Mesenteric fat pad (tissue), 1 donor: ENCODE data around the gene LGR5. TPM values are rescaled to one million over a fixed set of nuclear protein-coding genes. Genes with fewer than 3 reads are reported as not detected.
"Not testable (repeated sequence)": the region's sequence is repeated elsewhere in the genome, so short reads cannot be mapped to it uniquely, and the experiment has no call there.

Source experiments
- DNase-seq: peaks from one replicate; pipeline ENCODE4 v3.0.0-alpha.2; 2020; ENCODE audit warnings: low spot score
- total RNA-seq: library from RNA; stranded (reverse); fragmentation: NEBNext Ultra II Directional; extraction: Animal tissue kit (Norgen Biotek cat#: 25700); gene quantifications from one replicate; pipeline ENCODE4 v1.2.1, GENCODE V29; 2021
- donor health status: DM: yes; HTN: yes; CAD: no.

The LGR5 gene
- total RNA-seq, 1 donor from 2014 or later, result 0.22 TPM

GRCh38 chr12:71546322-71546861 lies 106.8 kb downstream of the LGR5 start:
- DNase-seq, result no peak

- DNase-seq, result no peak
Observed at GRCh38 chr12:71548893-71549292, 109.3 kb downstream of the LGR5 start.

- DNase-seq, result no peak
Observed at GRCh38 chr12:71551529-71551928, 111.9 kb downstream of the LGR5 start.

- DNase-seq, result no peak
Observed at GRCh38 chr12:71552728-71553501, 113.3 kb downstream of the LGR5 start.

- no peak for DNase-seq
Observed at GRCh38 chr12:71555191-71555590, 115.6 kb downstream of the LGR5 start.

GRCh38 chr12:71555789-71556188 lies 116.2 kb downstream of the LGR5 start:
- DNase-seq, result not testable (repeated sequence)

GRCh38 chr12:71556448-71556847 lies 116.8 kb downstream of the LGR5 start:
- no peak for DNase-seq

GRCh38 chr12:71556875-71557274 lies 117.3 kb downstream of the LGR5 start:
- no peak for DNase-seq

GRCh38 chr12:71558445-71558844 lies 118.8 kb downstream of the LGR5 start:
- DNase-seq, result no peak

- no peak for DNase-seq
Observed at GRCh38 chr12:71562676-71563595, 123.3 kb downstream of the LGR5 start.

GRCh38 chr12:71565535-71565934 lies 125.9 kb downstream of the LGR5 start:
- no peak for DNase-seq

- DNase-seq, result no peak
Observed at GRCh38 chr12:71566655-71567054, 127.1 kb downstream of the LGR5 start.

- DNase-seq, result no peak
Observed at GRCh38 chr12:71567537-71567936, 127.9 kb downstream of the LGR5 start.

- not testable (repeated sequence) for DNase-seq
Observed at GRCh38 chr12:71569885-71570284, 130.3 kb downstream of the LGR5 start.

GRCh38 chr12:71576496-71576895 lies 136.9 kb downstream of the LGR5 start:
- no peak for DNase-seq

GRCh38 chr12:71578694-71579258 lies 139.2 kb downstream of the LGR5 start:
- no peak for DNase-seq

GRCh38 chr12:71581206-71581605 lies 141.6 kb downstream of the LGR5 start:
- DNase-seq, result no peak

GRCh38 chr12:71582925-71583324 lies 143.3 kb downstream of the LGR5 start:
- no peak for DNase-seq

GRCh38 chr12:71584356-71584755 lies 144.8 kb downstream of the LGR5 start:
- DNase-seq, result no peak

GRCh38 chr12:71585218-71585617 lies 145.6 kb downstream of the LGR5 start:
- no peak for DNase-seq

GRCh38 chr12:71587012-71587411 lies 147.4 kb downstream of the LGR5 start:
- no peak for DNase-seq

GRCh38 chr12:71589478-71589881 lies 149.9 kb downstream of the LGR5 start:
- no peak for DNase-seq
